Upper lobe of right lung (tissue), 1 donor: ENCODE results near the gene PA2G4. TPM values are rescaled to one million over a fixed set of nuclear protein-coding genes. Genes with fewer than 3 reads are reported as not detected.
A peak's percentile ranks its signal among the peaks of the same experiment; 100 is the strongest.

Experiments
- ATAC-seq: fragments of 200-7000 bp; cut with Tn5 transposase; one replicate; pipeline ENCODE4 v1.9.1; 2020; ENCODE audit warnings: mild to moderate bottlenecking, moderate library complexity
- DNase-seq: peaks from one replicate; pipeline ENCODE4 v3.0.0-alpha.2; 2020
- H3K27ac ChIP-seq: fragments of 200-600 bp; one replicate; pipeline ENCODE4 v1.8.0; 2022
- H3K27me3 ChIP-seq: fragments of 200-600 bp; one replicate; pipeline ENCODE4 v1.8.0; 2022; ENCODE audit warnings: mild to moderate bottlenecking
- H3K36me3 ChIP-seq: fragments of 200-600 bp; one replicate; pipeline ENCODE4 v1.8.0; 2022
- H3K4me1 ChIP-seq: fragments of 200-600 bp; one replicate; pipeline ENCODE4 v1.8.0; 2022
- H3K4me3 ChIP-seq: fragments of 200-600 bp; one replicate; pipeline ENCODE4 v1.8.0; 2022; ENCODE audit warnings: mild to moderate bottlenecking
- H3K9me3 ChIP-seq: fragments of 200-600 bp; one replicate; pipeline ENCODE4 v1.8.0; 2022
- CTCF ChIP-seq: fragments of 200-600 bp; IDR thresholded peaks from one replicate; pipeline ENCODE4 v1.8.0; 2022; ENCODE audit warnings: antibody characterized with exemption
- intact Hi-C: fragments of 100-400 bp; cut with DNase I; formaldehyde crosslinking; loops from one replicate; pipeline ENCODE4 v1.11.0; 2022
- total RNA-seq: library from RNA; stranded (reverse); fragmentation: NEBNext Ultra II Directional; extraction: Animal tissue kit (Norgen Biotek cat#: 25700); gene quantifications from one replicate; pipeline ENCODE4 v1.2.1, GENCODE V29; 2021
- donor health status: DM: no; HTN: yes; CAD: no; lungs with severe emphysema.

Gene PA2G4
- total RNA-seq, 1 donor from 2014 or later: 71.4 TPM

GRCh38 chr12:56117778-56118687 is 13.7 kb downstream of the PA2G4 start, which contains the start of gene ZC3H10:
Gene ZC3H10, plus strand, starts transcription at chr12:56118266. Its CDS starts 2,297 bp downstream, at chr12:56120563.
- intact Hi-C loops: no loop called here

GRCh38 chr12:56118688-56119357 is 14.5 kb downstream of the PA2G4 start:
- peak overlapping the region; percentile 97 for H3K27ac ChIP-seq
- no peaks in the 10 kb centered on the region for H3K9me3 ChIP-seq
- ATAC-seq (no peak), DNase-seq (no peak)
- H3K36me3 ChIP-seq: peaks cover 24% of the 10 kb centered on the region
- H3K27me3 ChIP-seq: no peaks in the 10 kb centered on the region
- peak overlapping the region; percentile 62 for H3K4me3 ChIP-seq
- intact Hi-C loops: no loop called here
- H3K4me1 ChIP-seq: peaks cover 19% of the 10 kb centered on the region
- no peak for TF ChIP-seq CTCF

More at GRCh38 chr12:56117778-56118687, 13.7 kb downstream of the PA2G4 start, which contains the start of gene ZC3H10:
- Histone ChIP-seq H3K36me3 (peaks cover 32% of the 10 kb centered on the region), H3K4me3 (peak within 1 kb of the TSS; percentile 62), H3K27me3 (no peaks in the 10 kb centered on the region), H3K9me3 (no peaks in the 10 kb centered on the region), H3K27ac (peak within 1 kb of the TSS; percentile 97), H3K4me1 (peaks cover 19% of the 10 kb centered on the region)
- ATAC-seq: peak; percentile 92
- peak; percentile 98 for DNase-seq
- TF ChIP-seq CTCF: peak; percentile 57

- Histone ChIP-seq H3K27ac (peak overlapping the region; percentile 97), H3K27me3 (no peaks in the 10 kb centered on the region), H3K4me3 (peak overlapping the region; percentile 62), H3K4me1 (peaks cover 21% of the 10 kb centered on the region), H3K36me3 (peaks cover 23% of the 10 kb centered on the region), H3K9me3 (no peaks in the 10 kb centered on the region)
- intact Hi-C loops: no loop called here
- ATAC-seq (peak; percentile 70), DNase-seq (no peak)
- TF ChIP-seq CTCF: peak; percentile 79
Measured at GRCh38 chr12:56119361-56119796, 15.0 kb downstream of the PA2G4 start.

GRCh38 chr12:56120158-56120846 is 15.9 kb downstream of the PA2G4 start:
- no peak for TF ChIP-seq CTCF
- no peak overlapping the region for H3K4me3 ChIP-seq
- H3K9me3 ChIP-seq: no peaks in the 10 kb centered on the region
- peaks cover 23% of the 10 kb centered on the region for H3K36me3 ChIP-seq
- intact Hi-C loops: loop anchor here (10.0 kb wide), 1 partner anchor 54 kb away; no protein-coding TSS in a partner anchor
- ATAC-seq: no peak
- no peaks in the 10 kb centered on the region for H3K27me3 ChIP-seq
- H3K4me1 ChIP-seq: peaks cover 30% of the 10 kb centered on the region
- DNase-seq: no peak
- peak overlapping the region; percentile 74 for H3K27ac ChIP-seq

- intact Hi-C loops: loop anchor here (10.0 kb wide), 1 partner anchor 53 kb away; no protein-coding TSS in a partner anchor
- H3K4me1 ChIP-seq: peaks cover 41% of the 10 kb centered on the region
Measured at GRCh38 chr12:56121204-56121870, 17.0 kb downstream of the PA2G4 start.

More at GRCh38 chr12:56121204-56121870, 17.0 kb downstream of the PA2G4 start:
- peaks cover 23% of the 10 kb centered on the region for H3K36me3 ChIP-seq
- no peak for DNase-seq
- H3K9me3 ChIP-seq: no peaks in the 10 kb centered on the region
- ATAC-seq: no peak
- H3K4me3 ChIP-seq: no peak overlapping the region
- TF ChIP-seq CTCF: no peak
- no peaks in the 10 kb centered on the region for H3K27me3 ChIP-seq
- H3K27ac ChIP-seq: no peak overlapping the region
